Spleen (tissue), 11 donors: Measurements from ENCODE around the gene ZCRB1. TPM values are rescaled to one million over a fixed set of nuclear protein-coding genes. Genes with fewer than 3 reads are reported as not detected.

Experiments used
- DNase-seq: peaks from one replicate; pipeline ENCODE4 v3.0.0-alpha.2; 2020
- H3K27ac ChIP-seq, 8 donors: fragments of 200-600 bp; sonication (generic) in 7 of 8; 1 replicate in 4 of 8; 2 replicates in 4 of 8; pipeline versions ENCODE4 v1.5.0 to v1.8.0; 2016 to 2021; ENCODE audit warnings: inconsistent platforms in 4 of 8, mild to moderate bottlenecking in 4 of 8, moderate library complexity in 1 of 8
- H3K27me3 ChIP-seq, 7 donors: fragments of 200-600 bp; sonication (generic) in 6 of 7; replicated peaks in 1 of 7; 1 replicate in 4 of 7; 2 replicates in 3 of 7; pipeline versions ENCODE4 v1.5.0 to v1.8.0; 2016 to 2021; ENCODE audit warnings: inconsistent platforms in 3 of 7, mild to moderate bottlenecking in 1 of 7
- H3K36me3 ChIP-seq, 6 donors: fragments of 200-600 bp; sonication (generic) in 5 of 6; 1 replicate in 4 of 6; 2 replicates in 2 of 6; pipeline versions ENCODE4 v1.5.0 to v1.8.0; 2016 to 2021; ENCODE audit warnings: inconsistent platforms in 2 of 6
- H3K4me1 ChIP-seq, 6 donors: fragments of 200-600 bp; sonication (generic) in 5 of 6; 1 replicate in 3 of 6; 2 replicates in 3 of 6; pipeline versions ENCODE4 v1.5.0 to v1.8.0; 2016 to 2021; ENCODE audit warnings: inconsistent platforms in 3 of 6
- H3K4me3 ChIP-seq, 8 donors: fragments of 200-600 bp; sonication (generic) in 7 of 8; 1 replicate in 4 of 8; 2 replicates in 4 of 8; pipeline versions ENCODE4 v1.5.0 to v1.8.0; 2016 to 2021; ENCODE audit warnings: inconsistent platforms in 4 of 8, mild to moderate bottlenecking in 4 of 8, moderate library complexity in 2 of 8
- H3K9me3 ChIP-seq, 8 donors: fragments of 200-600 bp; sonication (generic) in 7 of 8; 1 replicate in 4 of 8; 2 replicates in 4 of 8; pipeline versions ENCODE4 v1.5.0 to v1.8.0; 2016 to 2021; ENCODE audit warnings: inconsistent platforms in 4 of 8
- POLR2A ChIP-seq, 3 donors: fragments of 450-650 bp; IDR thresholded peaks; one replicate each; pipeline ENCODE4 v1.5.1; 2017; ENCODE audit warnings: antibody characterized with exemption in 3 of 3, mild to moderate bottlenecking in 1 of 3
- POLR2AphosphoS5 ChIP-seq, 3 donors: sonication (generic); formaldehyde crosslinking; IDR thresholded peaks; one replicate each; pipeline ENCODE4 v1.5.1; 2017; ENCODE audit warnings: antibody characterized with exemption in 3 of 3
- WGBS, 5 donors: extraction: QIAGEN DNeasy Blood & Tissue Kit in 3 of 5; methylation state at CpG; one replicate each; pipeline versions ENCODE4 v1.1.5 to v1.1.7; 2013 to 2018; 5-methylcytosine and 5-hydroxymethylcytosine counted together
- intact Hi-C: fragments of 100-400 bp; cut with DNase I; formaldehyde crosslinking; loops from one replicate; pipeline ENCODE4 v1.15.0; 2023; ENCODE audit warnings: low total_unique reads
- polyA plus RNA-seq, 3 donors: library from polyadenylated mRNA; stranded (reverse); fragments of 200-250 nt; gene quantifications; one replicate each; pipeline ENCODE4 v1.2.1, GENCODE V29; 2013
- total RNA-seq, 7 donors: library from RNA; depleted of rRNA in 3 of 7; stranded (reverse); fragments of >200 nt in 3 of 7; fragmentation: NEBNext Ultra II Directional in 4 of 7; extraction: Animal tissue kit (Norgen Biotek cat#: 25700) in 4 of 7; gene quantifications; one replicate each; pipeline versions ENCODE4 v1.1.0 to v1.2.1, GENCODE V29; 2016 to 2021
- TF ChIP-seq, protein P1 (sequence below), 11 experiments: fragments of 200-600 bp in 7 of 11; fragments of 450-650 bp in 4 of 11; sonication (generic) in 4 of 11; IDR thresholded peaks in 8 of 11; conservative IDR thresholded peaks in 3 of 11; 1 replicate in 7 of 11; 2 replicates in 4 of 11; pipeline versions ENCODE4 v1.4.0 to v1.8.0; 2016 to 2021; ENCODE audit warnings: antibody characterized with exemption in 11 of 11, inconsistent platforms in 4 of 11, mild to moderate bottlenecking in 1 of 11
- donor health status: healthy with polysubstance abuse.
- donor health status: DM: no; HTN: no; CAD: no; lungs with moderate emphysema.
- donor health status: DM: no; HTN: no; CAD: no.
- donor health status: Bipolar disorder and iron deficiency.
- donor health status: healthy.
- donor health status: DM: no; HTN: no; CAD: no.
- donor health status: DM: yes; HTN: yes; CAD: no.

The ZCRB1 gene
- total and polyA plus RNA-seq, 10 donors: 27.2 to 43.0 (median 31.3) TPM

GRCh38 chr12:42281844-42282243 lies 44.0 kb downstream of the ZCRB1 start:
- TF ChIP-seq POLR2A (IDR thresholded peaks at IDR 0.05): no peak
- no peak for TF ChIP-seq POLR2AphosphoS5 (IDR thresholded peaks at IDR 0.05)
- TF ChIP-seq, protein P1, sequence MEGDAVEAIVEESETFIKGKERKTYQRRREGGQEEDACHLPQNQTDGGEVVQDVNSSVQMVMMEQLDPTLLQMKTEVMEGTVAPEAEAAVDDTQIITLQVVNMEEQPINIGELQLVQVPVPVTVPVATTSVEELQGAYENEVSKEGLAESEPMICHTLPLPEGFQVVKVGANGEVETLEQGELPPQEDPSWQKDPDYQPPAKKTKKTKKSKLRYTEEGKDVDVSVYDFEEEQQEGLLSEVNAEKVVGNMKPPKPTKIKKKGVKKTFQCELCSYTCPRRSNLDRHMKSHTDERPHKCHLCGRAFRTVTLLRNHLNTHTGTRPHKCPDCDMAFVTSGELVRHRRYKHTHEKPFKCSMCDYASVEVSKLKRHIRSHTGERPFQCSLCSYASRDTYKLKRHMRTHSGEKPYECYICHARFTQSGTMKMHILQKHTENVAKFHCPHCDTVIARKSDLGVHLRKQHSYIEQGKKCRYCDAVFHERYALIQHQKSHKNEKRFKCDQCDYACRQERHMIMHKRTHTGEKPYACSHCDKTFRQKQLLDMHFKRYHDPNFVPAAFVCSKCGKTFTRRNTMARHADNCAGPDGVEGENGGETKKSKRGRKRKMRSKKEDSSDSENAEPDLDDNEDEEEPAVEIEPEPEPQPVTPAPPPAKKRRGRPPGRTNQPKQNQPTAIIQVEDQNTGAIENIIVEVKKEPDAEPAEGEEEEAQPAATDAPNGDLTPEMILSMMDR (IDR thresholded peaks at IDR 0.05 in 8 of 11, conservative IDR thresholded peaks at IDR 0.05 in 3 of 11): no peak
- H3K4me1 ChIP-seq: peaks cover 0 to 10% (median 2%) of the 10 kb centered on the region in 6 donors
- no peak overlapping the region for H3K27ac ChIP-seq
- H3K4me3 ChIP-seq: no peak overlapping the region
- WGBS, 5 donors: 79 to 85% (median 84%) methylated on average over 3 of the region's 3 CpGs
- no peaks in the 10 kb centered on the region for H3K27me3 ChIP-seq
- no peak for DNase-seq
- intact Hi-C loops: no loop called here
- H3K36me3 ChIP-seq: no peaks in the 10 kb centered on the region
- no peaks in the 10 kb centered on the region for H3K9me3 ChIP-seq

DNA sequence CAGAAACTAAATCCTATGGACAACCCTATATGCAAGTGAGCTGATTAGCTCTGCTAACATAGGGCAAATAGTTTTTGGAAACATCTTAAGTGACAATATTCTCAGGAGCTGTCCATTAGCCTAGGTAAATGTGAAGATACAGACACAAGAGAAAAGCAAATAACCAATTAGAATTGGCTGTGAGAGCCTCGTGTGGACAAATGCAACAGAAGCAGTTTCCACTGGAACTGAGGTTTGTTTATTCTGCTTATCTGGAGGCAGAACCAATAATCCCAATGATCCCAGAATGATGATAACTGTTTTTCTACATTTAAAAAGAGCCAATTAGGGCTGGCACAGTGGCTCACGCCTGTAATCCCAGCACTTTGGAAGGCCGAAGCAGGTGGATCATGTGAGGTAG lies 44.6 kb downstream of the ZCRB1 start:
- Histone ChIP-seq H3K9me3 (no peaks in the 10 kb centered on the region), H3K27me3 (no peaks in the 10 kb centered on the region), H3K27ac (no peak overlapping the region), H3K4me1 (peaks cover 0 to 10% (median 2%) of the 10 kb centered on the region in 6 donors), H3K36me3 (no peaks in the 10 kb centered on the region), H3K4me3 (no peak overlapping the region)
- intact Hi-C loops: no loop called here
- no peak for DNase-seq
- 63 to 71% (median 67%) methylated on average over 3 of the region's 3 CpGs for WGBS, 5 donors
- TF ChIP-seq POLR2AphosphoS5 (IDR thresholded peaks at IDR 0.05): no peak
- no peak for TF ChIP-seq POLR2A (IDR thresholded peaks at IDR 0.05)
- TF ChIP-seq, protein P1 (IDR thresholded peaks at IDR 0.05 in 8 of 11, conservative IDR thresholded peaks at IDR 0.05 in 3 of 11): no peak

GRCh38 chr12:42278128-42278510 lies 47.8 kb downstream of the ZCRB1 start:
- TF ChIP-seq POLR2A (IDR thresholded peaks at IDR 0.05): no peak
- no peak for TF ChIP-seq POLR2AphosphoS5 (IDR thresholded peaks at IDR 0.05)
- TF ChIP-seq, protein P1 (IDR thresholded peaks at IDR 0.05 in 8 of 11, conservative IDR thresholded peaks at IDR 0.05 in 3 of 11): no peak
- Histone ChIP-seq H3K27ac (no peak overlapping the region), H3K27me3 (no peaks in the 10 kb centered on the region), H3K9me3 (peaks cover 0 to 4% (median 0%) of the 10 kb centered on the region in 8 donors), H3K4me1 (no peaks in the 10 kb centered on the region), H3K4me3 (no peak overlapping the region), H3K36me3 (no peaks in the 10 kb centered on the region)
- intact Hi-C loops: no loop called here
- no peak for DNase-seq

GRCh38 chr12:42277396-42278127 lies 48.3 kb downstream of the ZCRB1 start:
- Histone ChIP-seq H3K4me3 (no peak overlapping the region), H3K27me3 (peaks cover 0 to under 1% (median 0%) of the 10 kb centered on the region in 7 donors), H3K4me1 (no peaks in the 10 kb centered on the region), H3K27ac (no peak overlapping the region), H3K9me3 (peaks cover 0 to 8% (median 2%) of the 10 kb centered on the region in 8 donors), H3K36me3 (no peaks in the 10 kb centered on the region)
- intact Hi-C loops: no loop called here
- WGBS, 5 donors: 89 to 98% (median 93%) methylated on average over 6 of the region's 6 CpGs
- no peak for DNase-seq
- TF ChIP-seq, protein P1 (IDR thresholded peaks at IDR 0.05 in 8 of 11, conservative IDR thresholded peaks at IDR 0.05 in 3 of 11): no peak
- TF ChIP-seq POLR2AphosphoS5 (IDR thresholded peaks at IDR 0.05) (no peak), POLR2A (IDR thresholded peaks at IDR 0.05) (no peak)
